BJ (cell line): ENCODE results near the gene SSRP1. TPM values are rescaled to one million over a fixed set of nuclear protein-coding genes. Genes with fewer than 3 reads are reported as not detected.

Source experiments
- CTCF ChIA-PET: fragments of 350-600 bp; formaldehyde crosslinking; extraction: SDS; loops from one replicate; lab custom pipeline; 2021; ENCODE audit warnings: antibody characterized with exemption, inconsistent platforms; lab: Yijun Ruan, JAX
- POLR2A ChIA-PET: fragments of 300-600 bp; sonication (Branson Sonifier 250); formaldehyde crosslinking; extraction: SDS; loops from one replicate; lab custom pipeline; 2021; ENCODE audit warnings: antibody characterized with exemption; lab: Charles Lee
- DNase-seq: peaks from one replicate; pipeline ENCODE4 v3.0.0-alpha.2; 2011; ENCODE audit warnings: low read depth
- H3K27me3 ChIP-seq: 2 replicates; pipeline ENCODE4 v1.6.0; 2011; ENCODE audit warnings: low read length; ENCODE audit not compliant: control insufficient read depth, insufficient read depth
- H3K36me3 ChIP-seq: 2 replicates; pipeline ENCODE4 v1.5.1; 2011; ENCODE audit warnings: low read length; ENCODE audit not compliant: control insufficient read depth, insufficient read depth
- H3K4me3 ChIP-seq: 2 replicates; pipeline ENCODE4 v1.5.1; 2011; ENCODE audit warnings: low read depth, mild to moderate bottlenecking, control low read depth, low read length
- CTCF ChIP-seq: IDR thresholded peaks from 2 replicates; pipeline ENCODE4 v1.5.1; 2011; ENCODE audit warnings: low read depth, mild to moderate bottlenecking, control low read depth, inconsistent platforms, low read length, moderate library complexity; ENCODE audit not compliant: insufficient read depth
- polyA plus RNA-seq: library from polyadenylated mRNA; depleted of rRNA; stranded (reverse); fragments of >200 nt; gene quantifications from 2 replicates; pipeline ENCODE4 v1.2.3, GENCODE V29; 2011

SSRP1 gene
- polyA plus RNA-seq, 1 experiment, result 102 TPM

GRCh38 chr11:57344826-57345225, 9.1 kb upstream of the SSRP1 start:
- no peaks in the 10 kb centered on the region; the same call in 1 of the 2 replicates for H3K27me3 ChIP-seq
- DNase-seq, result no peak
- no peaks in the 10 kb centered on the region for H3K36me3 ChIP-seq
- TF ChIP-seq CTCF, result no peak
- no peak overlapping the region for H3K4me3 ChIP-seq
- CTCF ChIA-PET, result interaction anchor here (1.2 to 3.0 kb wide), 10 partner anchors 11 to 202 kb away, joined by 3 to 30 read pairs (median 6); partner anchors contain the start of gene TNKS1BP1
- POLR2A ChIA-PET, result no interaction called here

GRCh38 chr11:57343825-57344224, 8.1 kb upstream of the SSRP1 start:
- Histone ChIP-seq H3K27me3 (no peaks in the 10 kb centered on the region; the same call in 1 of the 2 replicates), H3K4me3 (no peak overlapping the region), H3K36me3 (no peaks in the 10 kb centered on the region)
- ChIA-PET CTCF (interaction anchor here (2.4 kb wide), 1 partner anchor 114 kb away, joined by 14 read pairs; no protein-coding TSS in a partner anchor), POLR2A (no interaction called here)
- TF ChIP-seq CTCF, result no peak
- no peak for DNase-seq

GRCh38 chr11:57342702-57343101, 7.0 kb upstream of the SSRP1 start:
- DNase-seq, result no peak
- no peak overlapping the region for H3K4me3 ChIP-seq
- H3K27me3 ChIP-seq, result no peaks in the 10 kb centered on the region; the same call in 1 of the 2 replicates
- ChIA-PET CTCF (no interaction called here), POLR2A (interaction anchor here (0.6 kb wide), 1 partner anchor 355 kb away, joined by 3 read pairs; no protein-coding TSS in a partner anchor)
- H3K36me3 ChIP-seq, result no peaks in the 10 kb centered on the region
- no peak for TF ChIP-seq CTCF

GRCh38 chr11:57341250-57341808, 5.6 kb upstream of the SSRP1 start:
- CTCF ChIA-PET, result interaction anchor here (0.8 kb wide), 1 partner anchor 117 kb away, joined by 3 read pairs; no protein-coding TSS in a partner anchor
- POLR2A ChIA-PET, result no interaction called here
- DNase-seq, result no peak

More at GRCh38 chr11:57341250-57341808, 5.6 kb upstream of the SSRP1 start:
- no peak for TF ChIP-seq CTCF
- no peaks in the 10 kb centered on the region; the same call in 1 of the 2 replicates for H3K27me3 ChIP-seq
- H3K36me3 ChIP-seq, result no peaks in the 10 kb centered on the region
- no peak overlapping the region for H3K4me3 ChIP-seq
